B cell (primary cell): ENCODE results near the gene DACH1. TPM values are rescaled to one million over a fixed set of nuclear protein-coding genes. Genes with fewer than 3 reads are reported as not detected.

Experiments used
- ATAC-seq: fragments of 200-7000 bp; cut with Tn5 transposase; one replicate; pipeline ENCODE4 v1.10.0; 2021; ENCODE audit warnings: low read depth, mild to moderate bottlenecking, moderate number of reproducible peaks, moderate library complexity
- CTCF ChIA-PET: fragments of 350-600 bp; sonication (Branson Sonifier 250); formaldehyde crosslinking; loops from one replicate; lab custom pipeline; 2021; ENCODE audit warnings: antibody characterized with exemption, inconsistent platforms; lab: Charles Lee
- POLR2A ChIA-PET: fragments of 350-600 bp; sonication (Branson Sonifier 250); formaldehyde crosslinking; loops from one replicate; lab custom pipeline; 2021; ENCODE audit warnings: antibody characterized with exemption; lab: Charles Lee
- DNase-seq: peaks from one replicate; pipeline ENCODE4 v3.0.0; 2013
- H2AFZ ChIP-seq: 2 replicates; pipeline ENCODE4 v1.6.1; 2012; ENCODE audit warnings: mild to moderate bottlenecking, low read depth, low read length; ENCODE audit not compliant: insufficient read depth, poor library complexity, severe bottlenecking
- H3K27ac ChIP-seq, 2 donors: 1 replicate in 1 of 2; 2 replicates in 1 of 2; pipeline ENCODE4 v1.5.1; 2012 to 2013; ENCODE audit warnings: low read length in 2 of 2, mild to moderate bottlenecking in 2 of 2, moderate library complexity in 1 of 2
- H3K27me3 ChIP-seq, 4 experiments: fragments of 200-600 bp in 1 of 4; sonication (generic) in 1 of 4; replicated peaks in 1 of 4; 1 replicate in 2 of 4; 2 replicates in 2 of 4; pipeline versions ENCODE4 v1.6.1 to v1.7.0; 2013 to 2016; ENCODE audit warnings: low read length in 3 of 4, mild to moderate bottlenecking in 2 of 4, mixed read lengths in 1 of 4, moderate library complexity in 1 of 4; ENCODE audit not compliant: insufficient read depth in 4 of 4, control insufficient read depth in 3 of 4; ENCODE audit errors: control extremely low read depth in 1 of 4
- H3K36me3 ChIP-seq, 2 experiments: replicated peaks in 1 of 2; 1 replicate in 1 of 2; 2 replicates in 1 of 2; pipeline versions ENCODE4 v1.6.1 to v1.7.1; 2013; ENCODE audit warnings: low read length in 1 of 2; ENCODE audit not compliant: insufficient read depth in 2 of 2, control insufficient read depth in 1 of 2; ENCODE audit errors: control extremely low read depth in 1 of 2, extremely low read depth in 1 of 2
- H3K4me1 ChIP-seq, 2 donors: fragments of 200-600 bp in 1 of 2; sonication (generic) in 1 of 2; 1 replicate in 1 of 2; 2 replicates in 1 of 2; pipeline versions ENCODE4 v1.5.1 to v1.6.1; 2013 to 2017; ENCODE audit warnings: low read length in 2 of 2; ENCODE audit not compliant: control insufficient read depth in 2 of 2, insufficient read depth in 2 of 2
- H3K4me2 ChIP-seq: replicated peaks from 2 replicates; pipeline ENCODE3; 2012; ENCODE audit warnings: mild to moderate bottlenecking, low read depth, low read length; ENCODE audit not compliant: poor library complexity, severe bottlenecking
- H3K4me3 ChIP-seq, 5 experiments: fragments of 200-600 bp in 1 of 5; sonication (generic) in 1 of 5; 1 replicate in 3 of 5; 2 replicates in 2 of 5; pipeline versions ENCODE4 v1.5.1 to v1.7.0; 2011 to 2016; ENCODE audit warnings: low read length in 4 of 5, mild to moderate bottlenecking in 4 of 5, low read depth in 2 of 5, control low read depth in 1 of 5, moderate library complexity in 1 of 5; ENCODE audit not compliant: insufficient read depth in 1 of 5; ENCODE audit errors: control extremely low read depth in 1 of 5, extremely low read depth in 1 of 5
- H3K79me2 ChIP-seq: fragments of 200-600 bp; sonication (generic); one replicate; pipeline ENCODE4 v1.6.0; 2016; ENCODE audit warnings: low read length; ENCODE audit not compliant: control insufficient read depth, insufficient read depth
- H3K9ac ChIP-seq: fragments of 200-600 bp; sonication (generic); 2 replicates; pipeline ENCODE4 v1.6.1; 2017; ENCODE audit warnings: mild to moderate bottlenecking, low read length, moderate library complexity
- H3K9me3 ChIP-seq, 3 donors: one replicate each; pipeline versions ENCODE4 v1.6.1 to v1.7.1; 2013; ENCODE audit warnings: low read length in 2 of 3; ENCODE audit not compliant: control insufficient read depth in 2 of 3, insufficient read depth in 1 of 3; ENCODE audit errors: control extremely low read depth in 1 of 3
- H4K20me1 ChIP-seq: 2 replicates; pipeline ENCODE4 v1.6.0; 2012; ENCODE audit warnings: mild to moderate bottlenecking, low read length; ENCODE audit not compliant: insufficient read depth, control insufficient read depth, poor library complexity, severe bottlenecking
- H3K27ac Mint-ChIP-seq: one replicate; pipeline ENCODE4 v1.8.0; 2021; ENCODE audit warnings: mixed read lengths
- H3K27me3 Mint-ChIP-seq: one replicate; pipeline ENCODE4 v1.8.0; 2021; ENCODE audit warnings: mixed read lengths
- H3K4me1 Mint-ChIP-seq: one replicate; pipeline ENCODE4 v1.8.0; 2021; ENCODE audit warnings: mixed read lengths
- H3K4me3 Mint-ChIP-seq: one replicate; pipeline ENCODE4 v1.8.0; 2021; ENCODE audit warnings: mixed read lengths
- H3K9me3 Mint-ChIP-seq: one replicate; pipeline ENCODE4 v1.8.0; 2022; ENCODE audit warnings: mixed read lengths; ENCODE audit not compliant: insufficient read depth
- CTCF ChIP-seq: fragments of 200-600 bp; IDR thresholded peaks from one replicate; pipeline ENCODE4 v1.8.0; 2022; ENCODE audit warnings: antibody characterized with exemption, mild to moderate bottlenecking
- EZH2 ChIP-seq: IDR thresholded peaks from 2 replicates; pipeline ENCODE4 v1.6.1; 2012; ENCODE audit warnings: borderline replicate concordance, low read depth, mild to moderate bottlenecking, moderate library complexity, low read length; ENCODE audit not compliant: insufficient read depth, poor library complexity, severe bottlenecking
- WGBS: methylation state at CpG from one replicate; pipeline ENCODE4 v1.1.5; 2013; ENCODE audit warnings: missing lambda C conversion rate; ENCODE audit not compliant: insufficient coverage; 5-methylcytosine and 5-hydroxymethylcytosine counted together
- intact Hi-C: fragments of 100-400 bp; cut with micrococcal nuclease; formaldehyde crosslinking; loops from one replicate; pipeline ENCODE4 v1.10.0; 2022
- polyA plus RNA-seq: library from polyadenylated mRNA; depleted of rRNA; stranded (reverse); fragments of >200 nt; gene quantifications from 2 replicates; pipeline ENCODE4 v1.2.3, GENCODE V29; 2012
- total RNA-seq, 2 donors: library from RNA; stranded (reverse); fragments of 120-200 nt in 1 of 2; gene quantifications; 1 replicate in 1 of 2; 2 replicates in 1 of 2; pipeline versions ENCODE4 v1.2.3 to v1.2.4, GENCODE V29; 2013 to 2022

DACH1 gene
- total and polyA plus RNA-seq, 2 donors (not counting 1 experiment from before 2014, with no cell fraction given), result not detected

GRCh38 chr13:71672512-71672911 lies 194.5 kb downstream of the DACH1 start:
- ATAC-seq (no peak), DNase-seq (no peak)
- H3K27ac ChIP-seq, result no peak overlapping the region
- no peaks in the 10 kb centered on the region for H3K36me3 ChIP-seq
- Mint-ChIP-seq H3K9me3 (no peaks in the 10 kb centered on the region), H3K27me3 (no peaks in the 10 kb centered on the region), H3K4me3 (no peak overlapping the region), H3K27ac (no peak overlapping the region), H3K4me1 (no peaks in the 10 kb centered on the region)
- no peak overlapping the region for H3K4me2 ChIP-seq
- POLR2A ChIA-PET, result no interaction called here
- CTCF ChIA-PET, result no interaction called here
- H3K4me1 ChIP-seq, result no peaks in the 10 kb centered on the region
- H3K9me3 ChIP-seq, result peaks cover 0 to 6% (median 1%) of the 10 kb centered on the region in 3 donors
- H3K4me3 ChIP-seq, result no peak overlapping the region
- H3K79me2 ChIP-seq, result no peaks in the 10 kb centered on the region
- no peaks in the 10 kb centered on the region for H3K27me3 ChIP-seq
- H2AFZ ChIP-seq, result no peak overlapping the region
- H3K9ac ChIP-seq, result no peak overlapping the region
- WGBS, result no CpG with 5 or more reads among the region's 4 CpGs
- no peaks in the 10 kb centered on the region for H4K20me1 ChIP-seq
- no peak for TF ChIP-seq CTCF
- no peak for TF ChIP-seq EZH2
- intact Hi-C loops, result no loop called here

GRCh38 chr13:71663431-71663830 lies 203.6 kb downstream of the DACH1 start:
- no peaks in the 10 kb centered on the region for H3K9me3 ChIP-seq
- H3K4me2 ChIP-seq, result no peak overlapping the region
- H3K27ac ChIP-seq, result no peak overlapping the region
- whole genome bisulfite sequencing, result no CpG with 5 or more reads among the region's 2 CpGs
- Mint-ChIP-seq H3K9me3 (no peaks in the 10 kb centered on the region), H3K4me3 (no peak overlapping the region), H3K27me3 (no peaks in the 10 kb centered on the region), H3K27ac (no peak overlapping the region), H3K4me1 (no peaks in the 10 kb centered on the region)
- H3K27me3 ChIP-seq, result no peaks in the 10 kb centered on the region
- H3K4me3 ChIP-seq, result no peak overlapping the region
- no peak overlapping the region for H2AFZ ChIP-seq
- ATAC-seq (no peak), DNase-seq (no peak)
- no peaks in the 10 kb centered on the region for H3K4me1 ChIP-seq
- intact Hi-C loops, result no loop called here
- H4K20me1 ChIP-seq, result no peaks in the 10 kb centered on the region
- POLR2A ChIA-PET, result no interaction called here
- H3K9ac ChIP-seq, result no peak overlapping the region
- CTCF ChIA-PET, result no interaction called here
- no peaks in the 10 kb centered on the region for H3K36me3 ChIP-seq
- TF ChIP-seq EZH2 (no peak), CTCF (no peak)
- no peaks in the 10 kb centered on the region for H3K79me2 ChIP-seq
